ENCODE data around the gene NLRC3.

GRCh38 chr16:3508736-3509135 lies 68.5 kb downstream of the NLRC3 start:
- TF ChIP-seq EZH2 (IDR thresholded peaks at IDR 0.05; ENCODE audit: borderline replicate concordance, low read length) (no peak), CTCF (conservative IDR thresholded peaks at IDR 0.05 in 1 of 2, IDR thresholded peaks at IDR 0.05 in 1 of 2; ENCODE audit: extremely low read depth in 1 of 2, insufficient read depth in 1 of 2, low read depth in 1 of 2, low read length in 2 of 2) (no peak)
